Measurements from ENCODE around the gene CLMN. TPM values are rescaled to one million over a fixed set of nuclear protein-coding genes. Genes with fewer than 3 reads are reported as not detected.

CLMN gene
- total and polyA plus RNA-seq, 10 of the 15 experiments (the other 5 are each of a cell fraction or from before 2014, with no cell fraction given), result 7.8 to 49.3 (median 18.5) TPM

GRCh38 chr14:95189367-95190132 is 130.2 kb downstream of the CLMN start:
- SMC1A ChIA-PET (ENCODE audit: uncharacterized antibody, unreplicated experiment), result interaction anchor here (0.6 to 1.6 kb wide), 6 partner anchors 15 to 138 kb away, joined by 3 to 4 read pairs (median 3); no protein-coding TSS in a partner anchor
- RAD21 ChIA-PET (ENCODE audit: unreplicated experiment), result interaction anchor here (0.6 to 1.8 kb wide), 5 partner anchors 8 to 79 kb away, joined by 3 to 4 read pairs (median 3); no protein-coding TSS in a partner anchor
- ATAC-seq (no peak), FAIRE-seq (no peak), DNase-seq (ENCODE audit: low read depth, low spot score) (no peak)
- Histone ChIP-seq H2AFZ (ENCODE audit: control insufficient read depth, low read depth, low read length) (no peak overlapping the region), H3K4me3 (no peak overlapping the region), H3K9me3 (replicated peaks; ENCODE audit: control insufficient read depth, insufficient read depth, low read length) (no peaks in the 10 kb centered on the region; the same call in 2 of the 3 replicates), H3K36me3 (ENCODE audit: control insufficient read depth in 2 of 2, insufficient read depth in 2 of 2, low read length in 1 of 2) (no peaks in the 10 kb centered on the region; a peak in 1 of 4 replicates), H4K20me1 (ENCODE audit: control insufficient read depth, insufficient read depth) (no peaks in the 10 kb centered on the region), H3K4me1 (ENCODE audit: control insufficient read depth, insufficient read depth, low read length) (no peaks in the 10 kb centered on the region), H3K9ac (ENCODE audit: control insufficient read depth, insufficient read depth, low read length) (no peak overlapping the region), H3K27me3 (replicated peaks in 1 of 2; ENCODE audit: control insufficient read depth in 2 of 2, insufficient read depth in 2 of 2, low read length in 1 of 2) (no peaks in the 10 kb centered on the region), H3K4me2 (ENCODE audit: control insufficient read depth, insufficient read depth) (no peak overlapping the region), H3K79me2 (ENCODE audit: control insufficient read depth, insufficient read depth, low read length) (no peaks in the 10 kb centered on the region), H3K27ac (ENCODE audit: control insufficient read depth, insufficient read depth) (no peak overlapping the region)
- POLR2A ChIA-PET, result no interaction called here
- intact Hi-C loops (cut with micrococcal nuclease; ENCODE audit: unreplicated experiment), result no loop called here
- WGBS (ENCODE audit: insufficient coverage, insufficient replicate concordance, low lambda C conversion rate, missing lambda C conversion rate), result 52% methylated on average over 5 of the region's 5 CpGs
- BruUV-seq (replicated peaks), result no TSS peak
- in situ Hi-C loops (cut with MboI), result loop anchor here (10.0 kb wide), 1 partner anchor 505 kb away; no protein-coding TSS in a partner anchor
- CTCF ChIA-PET, result interaction anchor here (0.6 to 1.9 kb wide), 2 partner anchors 16 to 71 kb away, joined by 3 to 8 read pairs; no protein-coding TSS in a partner anchor
- no peak for TF ChIP-seq ZNF217 (IDR thresholded peaks at IDR 0.05)
- TF ChIP-seq POU2F2 (IDR thresholded peaks at IDR 0.05; ENCODE audit: borderline replicate concordance, low read depth, low read length), result no peak
- TF ChIP-seq ATF3 (IDR thresholded peaks at IDR 0.05; ENCODE audit: borderline replicate concordance, extremely low read depth, low read depth, low read length), result no peak
- TF ChIP-seq PAX8 (IDR thresholded peaks at IDR 0.05), result no peak
- TF ChIP-seq, protein P1, sequence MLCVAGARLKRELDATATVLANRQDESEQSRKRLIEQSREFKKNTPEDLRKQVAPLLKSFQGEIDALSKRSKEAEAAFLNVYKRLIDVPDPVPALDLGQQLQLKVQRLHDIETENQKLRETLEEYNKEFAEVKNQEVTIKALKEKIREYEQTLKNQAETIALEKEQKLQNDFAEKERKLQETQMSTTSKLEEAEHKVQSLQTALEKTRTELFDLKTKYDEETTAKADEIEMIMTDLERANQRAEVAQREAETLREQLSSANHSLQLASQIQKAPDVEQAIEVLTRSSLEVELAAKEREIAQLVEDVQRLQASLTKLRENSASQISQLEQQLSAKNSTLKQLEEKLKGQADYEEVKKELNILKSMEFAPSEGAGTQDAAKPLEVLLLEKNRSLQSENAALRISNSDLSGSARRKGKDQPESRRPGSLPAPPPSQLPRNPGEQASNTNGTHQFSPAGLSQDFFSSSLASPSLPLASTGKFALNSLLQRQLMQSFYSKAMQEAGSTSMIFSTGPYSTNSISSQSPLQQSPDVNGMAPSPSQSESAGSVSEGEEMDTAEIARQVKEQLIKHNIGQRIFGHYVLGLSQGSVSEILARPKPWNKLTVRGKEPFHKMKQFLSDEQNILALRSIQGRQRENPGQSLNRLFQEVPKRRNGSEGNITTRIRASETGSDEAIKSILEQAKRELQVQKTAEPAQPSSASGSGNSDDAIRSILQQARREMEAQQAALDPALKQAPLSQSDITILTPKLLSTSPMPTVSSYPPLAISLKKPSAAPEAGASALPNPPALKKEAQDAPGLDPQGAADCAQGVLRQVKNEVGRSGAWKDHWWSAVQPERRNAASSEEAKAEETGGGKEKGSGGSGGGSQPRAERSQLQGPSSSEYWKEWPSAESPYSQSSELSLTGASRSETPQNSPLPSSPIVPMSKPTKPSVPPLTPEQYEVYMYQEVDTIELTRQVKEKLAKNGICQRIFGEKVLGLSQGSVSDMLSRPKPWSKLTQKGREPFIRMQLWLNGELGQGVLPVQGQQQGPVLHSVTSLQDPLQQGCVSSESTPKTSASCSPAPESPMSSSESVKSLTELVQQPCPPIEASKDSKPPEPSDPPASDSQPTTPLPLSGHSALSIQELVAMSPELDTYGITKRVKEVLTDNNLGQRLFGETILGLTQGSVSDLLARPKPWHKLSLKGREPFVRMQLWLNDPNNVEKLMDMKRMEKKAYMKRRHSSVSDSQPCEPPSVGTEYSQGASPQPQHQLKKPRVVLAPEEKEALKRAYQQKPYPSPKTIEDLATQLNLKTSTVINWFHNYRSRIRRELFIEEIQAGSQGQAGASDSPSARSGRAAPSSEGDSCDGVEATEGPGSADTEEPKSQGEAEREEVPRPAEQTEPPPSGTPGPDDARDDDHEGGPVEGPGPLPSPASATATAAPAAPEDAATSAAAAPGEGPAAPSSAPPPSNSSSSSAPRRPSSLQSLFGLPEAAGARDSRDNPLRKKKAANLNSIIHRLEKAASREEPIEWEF (IDR thresholded peaks at IDR 0.05; ENCODE audit: insufficient replicate concordance, low read depth, low read length), result no peak
- no peak for TF ChIP-seq ZBED1 (IDR thresholded peaks at IDR 0.05; ENCODE audit: borderline replicate concordance)
- TF ChIP-seq SMAD5 (IDR thresholded peaks at IDR 0.05; ENCODE audit: low read depth), result no peak
- no peak for TF ChIP-seq RFX5 (IDR thresholded peaks at IDR 0.05; ENCODE audit: low read depth, low read length)
- no peak for TF ChIP-seq GATAD2B (conservative IDR thresholded peaks at IDR 0.05; ENCODE audit: low read depth)
- no peak for TF ChIP-seq RCOR1 (conservative IDR thresholded peaks at IDR 0.05; ENCODE audit: low read depth, low read length)
- TF ChIP-seq IRF3 (IDR thresholded peaks at IDR 0.05), result no peak
- TF ChIP-seq, protein P2, sequence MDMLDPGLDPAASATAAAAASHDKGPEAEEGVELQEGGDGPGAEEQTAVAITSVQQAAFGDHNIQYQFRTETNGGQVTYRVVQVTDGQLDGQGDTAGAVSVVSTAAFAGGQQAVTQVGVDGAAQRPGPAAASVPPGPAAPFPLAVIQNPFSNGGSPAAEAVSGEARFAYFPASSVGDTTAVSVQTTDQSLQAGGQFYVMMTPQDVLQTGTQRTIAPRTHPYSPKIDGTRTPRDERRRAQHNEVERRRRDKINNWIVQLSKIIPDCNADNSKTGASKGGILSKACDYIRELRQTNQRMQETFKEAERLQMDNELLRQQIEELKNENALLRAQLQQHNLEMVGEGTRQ (IDR thresholded peaks at IDR 0.05; ENCODE audit: borderline replicate concordance, low read depth, low read length), result no peak
- TF ChIP-seq MYB (IDR thresholded peaks at IDR 0.05; ENCODE audit: borderline replicate concordance, low read depth, low read length), result no peak
- no peak for TF ChIP-seq PKNOX1 (IDR thresholded peaks at IDR 0.05)
- TF ChIP-seq CREM (IDR thresholded peaks at IDR 0.05; ENCODE audit: low read depth), result no peak

Data from GM12878 (cell line).